Mononuclear cell (primary cell): Measurements from ENCODE around the gene FAM120A. TPM values are rescaled to one million over a fixed set of nuclear protein-coding genes. Genes with fewer than 3 reads are reported as not detected.
"Not testable (repeated sequence)": the region's sequence is repeated elsewhere in the genome, so short reads cannot be mapped to it uniquely, and the experiment has no call there.

Source experiments
- H3K27me3 ChIP-seq: 2 replicates; pipeline ENCODE4 v1.6.0; 2011; ENCODE audit warnings: low read length, control low read depth; ENCODE audit not compliant: insufficient read depth
- H3K4me1 ChIP-seq: 2 replicates; pipeline ENCODE4 v1.5.1; 2011; ENCODE audit warnings: mild to moderate bottlenecking, low read length, control low read depth; ENCODE audit not compliant: insufficient read depth
- H3K4me3 ChIP-seq: 2 replicates; pipeline ENCODE4 v1.5.1; 2011; ENCODE audit warnings: mild to moderate bottlenecking, low read length, moderate library complexity
- H3K9me3 ChIP-seq: 2 replicates; pipeline ENCODE4 v1.5.1; 2011; ENCODE audit warnings: low read depth, mild to moderate bottlenecking, control low read depth, low read length
- total RNA-seq: library from RNA; depleted of rRNA; stranded (reverse); fragments of >200 nt; gene quantifications from one replicate; pipeline ENCODE4 v1.2.3, GENCODE V29; 2012

FAM120A gene
- total RNA-seq, 1 donor, result 90.6 TPM

GRCh38 chr9:93505541-93506132, 54.2 kb downstream of the FAM120A start:
- Histone ChIP-seq H3K4me1 (peaks cover 89% of the 10 kb centered on the region), H3K9me3 (no peaks in the 10 kb centered on the region), H3K27me3 (no peaks in the 10 kb centered on the region), H3K4me3 (no peak overlapping the region)

- Histone ChIP-seq H3K9me3 (no peaks in the 10 kb centered on the region), H3K27me3 (no peaks in the 10 kb centered on the region), H3K4me1 (peaks cover 89% of the 10 kb centered on the region), H3K4me3 (no peak overlapping the region)
Observed at GRCh38 chr9:93507768-93508167, 56.3 kb downstream of the FAM120A start.

- peaks cover 89% of the 10 kb centered on the region for H3K4me1 ChIP-seq
Observed at GRCh38 chr9:93508207-93508606, 56.7 kb downstream of the FAM120A start.

GRCh38 chr9:93509084-93509483, 57.6 kb downstream of the FAM120A start:
- Histone ChIP-seq H3K4me1 (peaks cover 86% of the 10 kb centered on the region), H3K9me3 (no peaks in the 10 kb centered on the region), H3K27me3 (no peaks in the 10 kb centered on the region), H3K4me3 (no peak overlapping the region)

More at GRCh38 chr9:93508207-93508606, 56.7 kb downstream of the FAM120A start:
- Histone ChIP-seq H3K27me3 (no peaks in the 10 kb centered on the region), H3K4me3 (no peak overlapping the region), H3K9me3 (no peaks in the 10 kb centered on the region)

GRCh38 chr9:93510041-93510440, 58.6 kb downstream of the FAM120A start:
- no peaks in the 10 kb centered on the region for H3K27me3 ChIP-seq
- H3K9me3 ChIP-seq, result no peaks in the 10 kb centered on the region
- H3K4me3 ChIP-seq, result no peak overlapping the region
- peaks cover 81% of the 10 kb centered on the region for H3K4me1 ChIP-seq

GRCh38 chr9:93511228-93511627, 59.7 kb downstream of the FAM120A start:
- not testable (repeated sequence) for H3K27me3 ChIP-seq, H3K9me3 ChIP-seq, H3K4me3 ChIP-seq
- peaks cover 71% of the 10 kb centered on the region for H3K4me1 ChIP-seq

GRCh38 chr9:93512170-93512812, 60.8 kb downstream of the FAM120A start:
- not testable (repeated sequence) for H3K27me3 ChIP-seq, H3K9me3 ChIP-seq, H3K4me3 ChIP-seq
- H3K4me1 ChIP-seq, result peaks cover 60% of the 10 kb centered on the region

- no peaks in the 10 kb centered on the region for H3K9me3 ChIP-seq
- H3K4me3 ChIP-seq, result no peak overlapping the region
- peaks cover 47% of the 10 kb centered on the region for H3K4me1 ChIP-seq
- no peaks in the 10 kb centered on the region for H3K27me3 ChIP-seq
Observed at GRCh38 chr9:93513606-93514005, 62.1 kb downstream of the FAM120A start.

- Histone ChIP-seq H3K4me1 (peaks cover 14% of the 10 kb centered on the region), H3K27me3 (no peaks in the 10 kb centered on the region), H3K9me3 (no peaks in the 10 kb centered on the region), H3K4me3 (no peak overlapping the region)
Observed at GRCh38 chr9:93517331-93517730, 65.8 kb downstream of the FAM120A start.

- H3K9me3 ChIP-seq, result no peaks in the 10 kb centered on the region
- no peaks in the 10 kb centered on the region for H3K4me1 ChIP-seq
- no peaks in the 10 kb centered on the region for H3K27me3 ChIP-seq
- no peak overlapping the region for H3K4me3 ChIP-seq
Observed at GRCh38 chr9:93520523-93520922, 69.0 kb downstream of the FAM120A start.

- no peaks in the 10 kb centered on the region for H3K27me3 ChIP-seq
- no peaks in the 10 kb centered on the region for H3K9me3 ChIP-seq
- no peaks in the 10 kb centered on the region for H3K4me1 ChIP-seq
- no peak overlapping the region for H3K4me3 ChIP-seq
Observed at GRCh38 chr9:93522736-93523135, 71.3 kb downstream of the FAM120A start.

GRCh38 chr9:93523518-93524144, 72.1 kb downstream of the FAM120A start:
- Histone ChIP-seq H3K9me3 (no peaks in the 10 kb centered on the region), H3K27me3 (no peaks in the 10 kb centered on the region), H3K4me1 (no peaks in the 10 kb centered on the region), H3K4me3 (no peak overlapping the region)

GRCh38 chr9:93525476-93525875, 74.0 kb downstream of the FAM120A start:
- Histone ChIP-seq H3K4me1 (no peaks in the 10 kb centered on the region), H3K9me3 (no peaks in the 10 kb centered on the region), H3K27me3 (no peaks in the 10 kb centered on the region), H3K4me3 (no peak overlapping the region)

GRCh38 chr9:93531374-93531773, 79.9 kb downstream of the FAM120A start:
- Histone ChIP-seq H3K9me3 (no peaks in the 10 kb centered on the region), H3K4me1 (no peaks in the 10 kb centered on the region), H3K27me3 (no peaks in the 10 kb centered on the region), H3K4me3 (no peak overlapping the region)

GRCh38 chr9:93532141-93532540, 80.7 kb downstream of the FAM120A start:
- Histone ChIP-seq H3K4me3 (no peak overlapping the region), H3K9me3 (no peaks in the 10 kb centered on the region), H3K27me3 (no peaks in the 10 kb centered on the region), H3K4me1 (no peaks in the 10 kb centered on the region)

- no peaks in the 10 kb centered on the region for H3K4me1 ChIP-seq
- no peaks in the 10 kb centered on the region for H3K27me3 ChIP-seq
- H3K9me3 ChIP-seq, result no peaks in the 10 kb centered on the region
- no peak overlapping the region for H3K4me3 ChIP-seq
Observed at GRCh38 chr9:93533863-93534262, 82.4 kb downstream of the FAM120A start.
